ENCODE data around the gene SMARCA4.
"Not testable (repeated sequence)": the region's sequence is repeated elsewhere in the genome, so short reads cannot be mapped to it uniquely, and the experiment has no call there.

The SMARCA4 gene

DNA sequence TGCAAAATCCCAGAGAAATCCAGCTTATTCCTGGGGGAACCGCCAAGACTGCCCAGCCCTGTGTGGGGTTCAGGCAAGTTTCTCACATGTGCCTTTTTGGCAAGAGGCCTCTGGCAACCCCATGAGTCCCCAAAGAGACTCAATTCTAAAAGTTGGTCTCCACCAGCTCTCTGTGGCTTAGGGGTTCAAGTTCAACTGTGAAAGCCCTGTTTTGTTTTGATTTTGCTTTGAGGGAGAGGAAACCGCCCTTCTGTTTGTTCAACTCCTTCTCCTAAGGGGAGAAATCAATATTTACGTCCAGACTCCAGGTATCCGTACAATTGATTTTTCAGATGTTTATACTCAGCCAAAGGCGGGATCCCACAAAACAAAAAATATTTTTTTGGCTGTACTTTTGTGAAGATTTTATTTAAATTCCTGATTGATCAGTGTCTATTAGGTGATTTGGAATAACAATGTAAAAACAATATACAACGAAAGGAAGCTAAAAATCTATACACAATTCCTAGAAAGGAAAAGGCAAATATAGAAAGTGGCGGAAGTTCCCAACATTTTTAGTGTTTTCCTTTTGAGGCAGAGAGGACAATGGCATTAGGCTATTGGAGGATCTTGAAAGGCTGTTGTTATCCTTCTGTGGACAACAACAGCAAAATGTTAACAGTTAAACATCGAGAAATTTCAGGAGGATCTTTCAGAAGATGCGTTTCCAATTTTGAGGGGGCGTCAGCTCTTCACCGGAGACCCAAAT lies 127.8 kb downstream of the SMARCA4 start:
- Histone ChIP-seq H4K20me1 (ENCODE audit: insufficient read depth, low read length, poor library complexity, severe bottlenecking) (peaks cover 32% of the 10 kb centered on the region), H3K27me3 (ENCODE audit: insufficient read depth, low read length, poor library complexity, severe bottlenecking) (peaks cover 11% of the 10 kb centered on the region), H3K9me2 (replicated peaks; ENCODE audit: low read depth, low read length) (no peaks in the 10 kb centered on the region), H3K79me2 (ENCODE audit: insufficient read depth, low read length) (peaks cover 51% of the 10 kb centered on the region), H3K4me3 (ENCODE audit: low read length, poor library complexity, severe bottlenecking) (peak overlapping the region; percentile 92), H2AFZ (ENCODE audit: low read length) (no peak overlapping the region), H3K9me3 (ENCODE audit: insufficient read depth, low read depth, low read length) (no peaks in the 10 kb centered on the region), H3K4me2 (ENCODE audit: low read depth, low read length, poor library complexity, severe bottlenecking) (peak overlapping the region; percentile 84), H3K36me3 (ENCODE audit: insufficient read depth, low read length) (peaks cover 9% of the 10 kb centered on the region; the same call in 1 of the 2 replicates), H3K9ac (ENCODE audit: low read depth, low read length, poor library complexity, severe bottlenecking) (peak overlapping the region; percentile 98), H3K4me1 (ENCODE audit: insufficient read depth, low read length, poor library complexity, severe bottlenecking) (peaks cover 33% of the 10 kb centered on the region), H3F3A (ENCODE audit: low read depth) (no peaks in the 10 kb centered on the region)
- no peak for TF ChIP-seq EZH2phosphoT487 (IDR thresholded peaks at IDR 0.05; ENCODE audit: borderline replicate concordance)
- TF ChIP-seq, protein P1, sequence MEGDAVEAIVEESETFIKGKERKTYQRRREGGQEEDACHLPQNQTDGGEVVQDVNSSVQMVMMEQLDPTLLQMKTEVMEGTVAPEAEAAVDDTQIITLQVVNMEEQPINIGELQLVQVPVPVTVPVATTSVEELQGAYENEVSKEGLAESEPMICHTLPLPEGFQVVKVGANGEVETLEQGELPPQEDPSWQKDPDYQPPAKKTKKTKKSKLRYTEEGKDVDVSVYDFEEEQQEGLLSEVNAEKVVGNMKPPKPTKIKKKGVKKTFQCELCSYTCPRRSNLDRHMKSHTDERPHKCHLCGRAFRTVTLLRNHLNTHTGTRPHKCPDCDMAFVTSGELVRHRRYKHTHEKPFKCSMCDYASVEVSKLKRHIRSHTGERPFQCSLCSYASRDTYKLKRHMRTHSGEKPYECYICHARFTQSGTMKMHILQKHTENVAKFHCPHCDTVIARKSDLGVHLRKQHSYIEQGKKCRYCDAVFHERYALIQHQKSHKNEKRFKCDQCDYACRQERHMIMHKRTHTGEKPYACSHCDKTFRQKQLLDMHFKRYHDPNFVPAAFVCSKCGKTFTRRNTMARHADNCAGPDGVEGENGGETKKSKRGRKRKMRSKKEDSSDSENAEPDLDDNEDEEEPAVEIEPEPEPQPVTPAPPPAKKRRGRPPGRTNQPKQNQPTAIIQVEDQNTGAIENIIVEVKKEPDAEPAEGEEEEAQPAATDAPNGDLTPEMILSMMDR (conservative IDR thresholded peaks at IDR 0.05; ENCODE audit: low read length), result no peak

DNA sequence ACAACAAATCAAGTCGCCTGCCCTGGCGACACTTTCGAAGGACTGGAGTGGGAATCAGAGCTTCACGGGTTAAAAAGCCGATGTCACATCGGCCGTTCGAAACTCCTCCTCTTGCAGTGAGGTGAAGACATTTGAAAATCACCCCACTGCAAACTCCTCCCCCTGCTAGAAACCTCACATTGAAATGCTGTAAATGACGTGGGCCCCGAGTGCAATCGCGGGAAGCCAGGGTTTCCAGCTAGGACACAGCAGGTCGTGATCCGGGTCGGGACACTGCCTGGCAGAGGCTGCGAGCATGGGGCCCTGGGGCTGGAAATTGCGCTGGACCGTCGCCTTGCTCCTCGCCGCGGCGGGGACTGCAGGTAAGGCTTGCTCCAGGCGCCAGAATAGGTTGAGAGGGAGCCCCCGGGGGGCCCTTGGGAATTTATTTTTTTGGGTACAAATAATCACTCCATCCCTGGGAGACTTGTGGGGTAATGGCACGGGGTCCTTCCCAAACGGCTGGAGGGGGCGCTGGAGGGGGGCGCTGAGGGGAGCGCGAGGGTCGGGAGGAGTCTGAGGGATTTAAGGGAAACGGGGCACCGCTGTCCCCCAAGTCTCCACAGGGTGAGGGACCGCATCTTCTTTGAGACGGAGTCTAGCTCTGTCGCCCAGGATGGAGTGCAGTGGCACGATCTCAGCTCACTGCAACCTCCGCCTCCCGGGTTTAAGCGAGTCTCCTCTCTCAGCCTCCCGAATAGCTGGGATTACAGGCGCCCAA lies 128.6 kb downstream of the SMARCA4 start, which contains the start of gene LDLR:
TSS of gene LDLR (plus strand) at position 210 of the 760 bp plus-strand sequence. CDS start at position 296, 86 bp downstream.
- H3F3A ChIP-seq (ENCODE audit: low read depth), result peaks cover 1% of the 10 kb centered on the region; the same call in 1 of the 2 replicates
- peak within 1 kb of the TSS; percentile 92 for H3K4me3 ChIP-seq (ENCODE audit: low read length, poor library complexity, severe bottlenecking)
- no peak for TF ChIP-seq EZH2phosphoT487 (IDR thresholded peaks at IDR 0.05; ENCODE audit: borderline replicate concordance)
- TF ChIP-seq, protein P1 (conservative IDR thresholded peaks at IDR 0.05; ENCODE audit: low read length), result no peak
- peak within 1 kb of the TSS; percentile 98 for H3K9ac ChIP-seq (ENCODE audit: low read depth, low read length, poor library complexity, severe bottlenecking)
- H3K4me1 ChIP-seq (ENCODE audit: insufficient read depth, low read length, poor library complexity, severe bottlenecking), result peaks cover 37% of the 10 kb centered on the region
- peaks cover 39% of the 10 kb centered on the region for H4K20me1 ChIP-seq (ENCODE audit: insufficient read depth, low read length, poor library complexity, severe bottlenecking)
- H3K4me2 ChIP-seq (ENCODE audit: low read depth, low read length, poor library complexity, severe bottlenecking), result peak within 1 kb of the TSS; percentile 84
- peaks cover 11% of the 10 kb centered on the region for H3K27me3 ChIP-seq (ENCODE audit: insufficient read depth, low read length, poor library complexity, severe bottlenecking)
- H3K36me3 ChIP-seq (ENCODE audit: insufficient read depth, low read length), result peaks cover 12% of the 10 kb centered on the region; the same call in 1 of the 2 replicates
- no peaks in the 10 kb centered on the region for H3K9me2 ChIP-seq (replicated peaks; ENCODE audit: low read depth, low read length)
- H3K9me3 ChIP-seq (ENCODE audit: insufficient read depth, low read depth, low read length), result no peaks in the 10 kb centered on the region
- no peak within 1 kb of the TSS for H2AFZ ChIP-seq (ENCODE audit: low read length)
- H3K79me2 ChIP-seq (ENCODE audit: insufficient read depth, low read length), result peaks cover 59% of the 10 kb centered on the region

DNA sequence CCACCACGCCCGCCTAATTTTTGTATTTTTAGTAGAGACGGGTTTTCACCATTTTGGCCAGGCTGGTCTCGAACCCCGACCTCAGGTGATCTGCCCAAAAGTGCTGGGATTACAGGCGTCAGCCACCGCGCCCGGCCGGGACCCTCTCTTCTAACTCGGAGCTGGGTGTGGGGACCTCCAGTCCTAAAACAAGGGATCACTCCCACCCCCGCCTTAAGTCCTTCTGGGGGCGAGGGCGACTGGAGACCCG lies 129.1 kb downstream of the SMARCA4 start:
- H3K9me3 ChIP-seq (ENCODE audit: insufficient read depth, low read depth, low read length); H2AFZ ChIP-seq (ENCODE audit: low read length); H3F3A ChIP-seq (ENCODE audit: low read depth); H3K9me2 ChIP-seq (replicated peaks; ENCODE audit: low read depth, low read length): not testable (repeated sequence)
- Histone ChIP-seq H3K27me3 (ENCODE audit: insufficient read depth, low read length, poor library complexity, severe bottlenecking) (peaks cover 11% of the 10 kb centered on the region), H3K4me2 (ENCODE audit: low read depth, low read length, poor library complexity, severe bottlenecking) (peak overlapping the region; percentile 84), H3K9ac (ENCODE audit: low read depth, low read length, poor library complexity, severe bottlenecking) (peak overlapping the region; percentile 98), H3K79me2 (ENCODE audit: insufficient read depth, low read length) (peaks cover 64% of the 10 kb centered on the region), H3K4me3 (ENCODE audit: low read length, poor library complexity, severe bottlenecking) (peak overlapping the region; percentile 92), H3K36me3 (ENCODE audit: insufficient read depth, low read length) (peaks cover 16% of the 10 kb centered on the region; the same call in 1 of the 2 replicates), H4K20me1 (ENCODE audit: insufficient read depth, low read length, poor library complexity, severe bottlenecking) (peaks cover 44% of the 10 kb centered on the region), H3K4me1 (ENCODE audit: insufficient read depth, low read length, poor library complexity, severe bottlenecking) (peaks cover 42% of the 10 kb centered on the region)

Data from Loucy (cell line).